Measurements from ENCODE around the gene SCML1. TPM values are rescaled to one million over a fixed set of nuclear protein-coding genes. Genes with fewer than 3 reads are reported as not detected.

The SCML1 gene
- total RNA-seq, 1 experiment from 2014 or later = 9.7 TPM

DNA sequence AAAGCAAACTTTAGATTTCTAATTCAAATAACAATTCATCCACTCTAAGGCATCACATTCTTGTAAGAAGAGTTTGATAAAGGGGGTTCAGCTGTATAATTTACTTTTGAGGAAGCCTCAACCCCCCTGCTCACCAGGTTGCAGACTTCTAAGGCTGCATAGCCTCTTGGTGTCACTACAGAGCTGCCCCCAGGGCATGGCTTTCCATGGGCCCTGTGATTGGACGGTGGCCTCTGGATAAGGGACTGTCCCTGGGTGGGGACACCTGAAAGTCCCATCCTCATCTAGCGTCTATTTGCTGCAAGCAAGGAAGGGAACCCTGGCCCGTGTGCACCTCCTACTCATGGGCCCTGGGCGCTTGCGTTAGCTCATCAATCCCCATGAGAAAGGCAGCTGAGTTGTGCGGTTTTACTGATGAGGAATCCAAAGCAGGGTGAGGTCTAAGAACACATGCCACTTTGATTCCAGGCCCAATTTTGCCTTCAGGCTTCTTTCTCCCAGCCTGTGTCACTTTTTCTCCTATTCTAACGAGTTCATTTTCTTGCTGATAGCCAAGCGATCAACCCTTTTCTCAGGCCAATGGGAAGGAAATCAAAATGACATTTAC, 51.8 kb downstream of the SCML1 start:
- no peak for DNase-seq (ENCODE audit: low spot score)

DNA sequence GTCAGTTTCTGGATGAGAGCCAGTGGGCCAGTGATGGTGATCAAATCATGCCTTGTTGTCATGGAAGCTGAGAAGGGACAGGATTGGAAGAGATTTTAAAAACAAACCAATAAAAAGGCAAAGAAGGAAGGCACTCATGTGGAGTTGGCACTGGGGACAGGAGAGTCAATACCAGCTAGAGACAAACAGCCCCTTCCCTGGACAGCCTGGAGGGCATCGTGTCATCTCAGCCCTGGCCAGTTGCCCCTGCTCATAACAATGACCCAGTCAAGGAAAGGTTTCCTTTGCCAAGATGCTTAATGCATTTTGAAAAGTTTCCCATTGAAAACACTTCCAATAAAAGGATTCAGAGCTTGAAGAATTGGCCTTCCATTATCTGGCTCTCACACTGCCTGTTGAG, 55.5 kb downstream of the SCML1 start:
- no peak for DNase-seq (ENCODE audit: low spot score)

DNA sequence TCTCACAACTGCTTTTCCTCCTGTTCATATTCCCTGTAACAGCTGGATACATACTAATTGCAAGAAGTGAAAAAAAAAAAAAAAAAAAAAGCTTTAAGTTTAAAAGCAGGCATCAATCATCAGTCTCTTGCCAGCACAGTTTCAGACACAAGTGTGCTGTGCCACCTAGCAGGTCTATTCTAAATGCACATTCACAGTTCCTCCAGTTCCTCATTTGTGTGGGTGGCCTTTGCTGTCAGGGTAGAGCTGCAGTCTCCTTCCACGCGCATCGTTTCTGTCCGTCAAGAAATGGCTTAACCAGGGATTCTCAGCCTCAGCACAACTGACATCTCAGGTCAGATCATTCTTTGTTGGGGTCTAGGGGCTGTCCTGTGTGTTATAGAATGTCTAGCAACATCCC, 61.6 kb downstream of the SCML1 start:
- DNase-seq (ENCODE audit: low spot score) = no peak

DNA sequence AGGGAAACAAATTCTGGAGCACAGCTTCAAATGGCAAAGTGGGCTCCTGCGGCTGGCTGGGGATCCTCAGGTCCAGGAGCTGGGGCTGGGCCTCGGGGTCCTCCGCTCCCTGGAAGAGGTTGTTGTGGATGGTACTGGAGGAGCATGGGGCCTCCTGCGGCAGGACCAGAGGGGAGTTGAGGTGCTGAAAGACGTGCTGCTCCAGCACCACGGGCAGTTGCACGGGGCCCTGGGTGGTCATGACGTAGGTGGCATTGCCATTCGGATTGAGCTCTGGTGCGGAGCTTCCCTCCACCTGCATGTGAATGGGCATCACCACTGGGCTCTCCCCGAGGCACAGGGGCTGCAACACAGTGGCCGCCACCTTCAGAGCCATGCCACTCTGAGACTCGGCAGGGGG, 64.1 kb downstream of the SCML1 start:
- no peak for DNase-seq (ENCODE audit: low spot score)

DNA sequence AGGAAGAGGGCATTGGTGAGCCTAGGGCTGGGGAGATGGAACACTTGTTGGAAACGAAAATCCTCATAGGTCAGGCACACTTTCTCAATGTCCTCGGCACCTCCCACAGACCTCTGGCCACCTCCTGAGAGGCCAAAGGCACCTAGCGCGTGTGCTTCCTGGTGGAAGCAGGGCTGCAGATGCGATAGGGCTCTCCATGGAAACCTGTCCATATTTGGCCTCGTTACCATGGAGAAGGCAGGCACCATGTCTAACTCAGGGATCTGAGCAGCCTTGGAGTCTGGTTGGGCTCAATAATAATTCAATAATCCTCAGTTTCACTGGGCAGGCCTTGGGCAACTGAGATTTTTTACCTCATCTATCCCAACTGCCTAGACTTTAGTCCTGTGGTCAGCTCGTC, 65.5 kb downstream of the SCML1 start:
- peak; percentile 1 for DNase-seq (ENCODE audit: low spot score)

DNA sequence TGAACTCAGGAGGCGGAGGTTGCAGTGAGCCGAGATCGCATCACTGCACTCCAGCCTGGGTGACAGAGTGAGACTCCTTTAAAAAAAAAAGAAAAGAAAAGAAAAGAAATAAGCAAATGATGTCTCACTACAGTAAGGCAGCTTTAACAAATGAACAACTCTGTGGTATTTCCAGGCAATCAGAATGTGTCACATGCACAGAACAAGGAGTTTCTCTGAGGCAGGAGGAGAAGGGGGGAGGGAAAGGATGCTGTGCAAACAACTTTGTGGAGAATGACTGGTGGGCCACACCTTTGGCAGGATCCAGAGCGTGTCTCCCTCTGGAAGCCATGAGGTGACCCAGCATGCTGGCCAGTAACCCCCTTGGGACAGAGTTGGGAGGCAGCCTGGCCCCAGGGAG, 66.2 kb downstream of the SCML1 start:
- DNase-seq (ENCODE audit: low spot score) = no peak

Other genes with a start within 250 kb of the SCML1 start
- gene RAI2, start 123.8 kb downstream of the SCML1 start, total RNA-seq (2014; rRNA removed; shearing (Covaris generic)) = not detected in 2 replicates